Lung (tissue), 12 donors: ENCODE measurements around the gene MSH2. TPM values are rescaled to one million over a fixed set of nuclear protein-coding genes. Genes with fewer than 3 reads are reported as not detected.

Experiments
- ATAC-seq: fragments of 200-7000 bp; cut with Tn5 transposase; one replicate; pipeline ENCODE4 v1.9.1; 2020; ENCODE audit warnings: moderate number of reproducible peaks; ENCODE audit not compliant: insufficient read depth, low FRiP score
- DNase-seq, 3 donors: peaks; one replicate each; pipeline ENCODE4 v3.0.0-alpha.2; 2013 to 2017
- H3K27ac ChIP-seq, 2 donors: one replicate each; pipeline ENCODE4 v1.5.1; 2013; ENCODE audit warnings: mild to moderate bottlenecking in 2 of 2, moderate library complexity in 2 of 2, control low read depth in 1 of 2, inconsistent platforms in 1 of 2, low read depth in 1 of 2, low read length in 1 of 2
- H3K27me3 ChIP-seq, 3 donors: one replicate each; pipeline ENCODE4 v1.5.1; 2013; ENCODE audit warnings: low read length in 2 of 3; ENCODE audit not compliant: control insufficient read depth in 3 of 3, insufficient read depth in 3 of 3
- H3K36me3 ChIP-seq, 4 donors: one replicate each; pipeline ENCODE4 v1.5.1; 2013; ENCODE audit warnings: low read length in 4 of 4, mild to moderate bottlenecking in 1 of 4, moderate library complexity in 1 of 4; ENCODE audit not compliant: control insufficient read depth in 4 of 4, insufficient read depth in 4 of 4
- H3K4me1 ChIP-seq, 5 donors: one replicate each; pipeline ENCODE4 v1.5.1; 2013; ENCODE audit warnings: low read length in 5 of 5, mild to moderate bottlenecking in 2 of 5, moderate library complexity in 1 of 5; ENCODE audit not compliant: control insufficient read depth in 5 of 5, insufficient read depth in 5 of 5
- H3K4me3 ChIP-seq: one replicate; pipeline ENCODE4 v1.5.1; 2013; ENCODE audit warnings: mild to moderate bottlenecking, control low read depth, moderate library complexity
- H3K9ac ChIP-seq, 2 donors: one replicate each; pipeline ENCODE4 v1.5.1; 2013; ENCODE audit warnings: low read length in 2 of 2, control low read depth in 1 of 2; ENCODE audit not compliant: insufficient read depth in 1 of 2
- H3K9me3 ChIP-seq, 4 donors: one replicate each; pipeline ENCODE4 v1.5.1; 2013; ENCODE audit warnings: low read length in 3 of 4, mild to moderate bottlenecking in 1 of 4, moderate library complexity in 1 of 4; ENCODE audit not compliant: control insufficient read depth in 4 of 4, insufficient read depth in 3 of 4
- CTCF ChIP-seq: IDR thresholded peaks from 2 replicates; pipeline ENCODE4 v1.5.1; 2012; ENCODE audit warnings: mild to moderate bottlenecking; ENCODE audit errors: control extremely low read depth, extremely low read depth
- WGBS, 2 donors: extraction: QIAGEN DNeasy Blood & Tissue Kit; methylation state at CpG; one replicate each; pipeline ENCODE4 v1.1.7; 2013; 5-methylcytosine and 5-hydroxymethylcytosine counted together
- polyA plus RNA-seq, 2 donors: library from polyadenylated mRNA; stranded (reverse); fragments of 200-250 nt; gene quantifications; one replicate each; pipeline ENCODE4 v1.2.1, GENCODE V29; 2013
- total RNA-seq, 2 donors: library from RNA; depleted of rRNA in 1 of 2; stranded (reverse); fragments of >200 nt in 1 of 2; gene quantifications; one replicate each; pipeline ENCODE4 v1.2.1, GENCODE V29; 2014 to 2021
- donor health status: control.
- donor health status: control.
- donor health status: Bipolar disorder and iron deficiency.
- donor health status: healthy.
- donor health status: DM: yes; HTN: yes; CAD: no.

MSH2 gene
- total and polyA plus RNA-seq, 4 donors = 6.4 to 44.9 (median 10.5) TPM

- Histone ChIP-seq H3K36me3 (no peaks in the 10 kb centered on the region), H3K27ac (no peak overlapping the region), H3K4me3 (no peak overlapping the region), H3K9ac (no peak overlapping the region), H3K9me3 (peaks cover 0 to 13% (median 0%) of the 10 kb centered on the region in 4 donors), H3K27me3 (no peaks in the 10 kb centered on the region), H3K4me1 (no peaks in the 10 kb centered on the region)
- ATAC-seq (no peak), DNase-seq (no peak)
- TF ChIP-seq CTCF = no peak
- 89 to 91% methylated on average over 8 of the region's 8 CpGs for WGBS, 2 donors
These were observed 95.0 kb downstream of the MSH2 start for GRCh38 chr2:47497843-47498460.

- Histone ChIP-seq H3K9ac (no peak overlapping the region), H3K4me3 (no peak overlapping the region), H3K27me3 (no peaks in the 10 kb centered on the region), H3K36me3 (no peaks in the 10 kb centered on the region), H3K27ac (no peak overlapping the region), H3K9me3 (peaks cover 0 to 13% (median 0%) of the 10 kb centered on the region in 4 donors), H3K4me1 (no peaks in the 10 kb centered on the region)
- DNase-seq = no peak
- 95 to 98% methylated on average over 3 of the region's 3 CpGs for WGBS, 2 donors
- ATAC-seq = no peak
- TF ChIP-seq CTCF = no peak
These were observed 96.1 kb downstream of the MSH2 start for GRCh38 chr2:47499093-47499492.

GRCh38 chr2:47499621-47500309 is 96.8 kb downstream of the MSH2 start:
- WGBS, 2 donors = 87 to 89% methylated on average over 7 of the region's 7 CpGs
- no peaks in the 10 kb centered on the region for H3K36me3 ChIP-seq

More at GRCh38 chr2:47499621-47500309, 96.8 kb downstream of the MSH2 start:
- TF ChIP-seq CTCF = no peak
- Histone ChIP-seq H3K4me3 (no peak overlapping the region), H3K4me1 (no peaks in the 10 kb centered on the region), H3K27me3 (no peaks in the 10 kb centered on the region), H3K9me3 (peaks cover 0 to 18% (median 0%) of the 10 kb centered on the region in 4 donors), H3K9ac (no peak overlapping the region), H3K27ac (no peak overlapping the region)
- no peak for ATAC-seq
- no peak for DNase-seq
